K562 (cell line): Measurements from ENCODE around the gene WDR45B. TPM values are rescaled to one million over a fixed set of nuclear protein-coding genes. Genes with fewer than 3 reads are reported as not detected.

Experiments used
- ATAC-seq: fragments of 200-7000 bp; cut with Tn5 transposase; 3 replicates; pipeline ENCODE4 v1.9.1; 2020; ENCODE audit warnings: moderate library complexity
- BruUV-seq: library from RNA; stranded (reverse); fragments of 400-500 nt; replicated peaks from 2 replicates; lab custom pipeline; 2021; lab: Mats Ljungman, UMichigan
- CTCF ChIA-PET: fragments of 300-600 bp; formaldehyde crosslinking; extraction: SDS; loops from one replicate; lab custom pipeline; 2021; ENCODE audit warnings: low intra/inter-chr PET ratio; lab: Yijun Ruan, JAX
- POLR2A ChIA-PET: fragments of 300-600, 350-650 bp; sonication (Branson Sonifier 250); formaldehyde crosslinking; extraction: SDS; loops from one replicate; lab custom pipeline; 2021; ENCODE audit warnings: antibody characterized with exemption, inconsistent platforms; lab: Yijun Ruan, JAX
- DNase-seq, 4 experiments: peaks; one replicate each; pipeline versions ENCODE4 v3.0.0 to v3.0.0-alpha.2; 2011 to 2018; ENCODE audit warnings: low spot score in 3 of 4, mixed read lengths in 3 of 4; ENCODE audit errors: extremely low read depth in 1 of 4
- FAIRE-seq: peaks from 2 replicates; lab custom pipeline; 2011; peaks lifted over from hg19 to GRCh38; lab: Jason Lieb, UNC
- H2AFZ ChIP-seq: 2 replicates; pipeline ENCODE4 v1.6.0; 2011; ENCODE audit warnings: low read depth, low read length, control low read depth, inconsistent platforms
- H3K27ac ChIP-seq: fragments of 200-600 bp; 3 replicates; pipeline ENCODE4 v1.8.0; 2011; ENCODE audit warnings: low read depth, mild to moderate bottlenecking, control low read depth, inconsistent platforms, low read length, moderate library complexity, mixed read lengths; ENCODE audit errors: extremely low read depth
- H3K27me3 ChIP-seq, 2 experiments: fragments of 300-600 bp in 1 of 2; 2 replicates in 1 of 2; 3 replicates in 1 of 2; pipeline versions ENCODE4 v1.6.0 to v1.8.0; 2011; ENCODE audit warnings: inconsistent platforms in 2 of 2, low read length in 2 of 2, mild to moderate bottlenecking in 1 of 2, mixed read lengths in 1 of 2, moderate library complexity in 1 of 2; ENCODE audit not compliant: control insufficient read depth in 2 of 2, insufficient read depth in 2 of 2
- H3K36me3 ChIP-seq: fragments of 300-600 bp; 3 replicates; pipeline ENCODE4 v1.8.0; 2011; ENCODE audit warnings: mild to moderate bottlenecking, low read length, inconsistent platforms; ENCODE audit not compliant: control insufficient read depth, insufficient read depth
- H3K4me1 ChIP-seq, 2 experiments: fragments of 200-600 bp in 1 of 2; replicated peaks in 1 of 2; 2 replicates in 1 of 2; 3 replicates in 1 of 2; pipeline versions ENCODE4 v1.5.1 to v1.8.0; 2011; ENCODE audit warnings: inconsistent platforms in 2 of 2, low read length in 2 of 2, mild to moderate bottlenecking in 1 of 2, mixed read lengths in 1 of 2, moderate library complexity in 1 of 2; ENCODE audit not compliant: control insufficient read depth in 2 of 2, insufficient read depth in 2 of 2
- H3K4me2 ChIP-seq: 2 replicates; pipeline ENCODE4 v1.6.1; 2011; ENCODE audit warnings: low read length, control low read depth, inconsistent platforms, mixed read lengths; ENCODE audit not compliant: insufficient read depth
- H3K4me3 ChIP-seq: fragments of 200-600 bp; sonication (generic), shearing (Covaris generic); 2 replicates; pipeline ENCODE4 v1.5.1; 2016; ENCODE audit warnings: control low read depth, inconsistent platforms
- H3K79me2 ChIP-seq: fragments of 200-600 bp; 3 replicates; pipeline ENCODE4 v1.8.0; 2011; ENCODE audit warnings: low read length, inconsistent platforms; ENCODE audit not compliant: control insufficient read depth, insufficient read depth
- H3K9ac ChIP-seq, 2 experiments: 2 replicates each; pipeline versions ENCODE4 v1.6.0 to v1.6.1; 2011; ENCODE audit warnings: low read depth in 2 of 2, low read length in 2 of 2, control low read depth in 1 of 2, inconsistent platforms in 1 of 2, mild to moderate bottlenecking in 1 of 2, mixed read lengths in 1 of 2; ENCODE audit not compliant: insufficient read depth in 1 of 2
- H3K9me1 ChIP-seq: one replicate; pipeline ENCODE4 v1.6.0; 2011; ENCODE audit warnings: inconsistent platforms, mild to moderate bottlenecking, low read length, moderate library complexity; ENCODE audit not compliant: control insufficient read depth, insufficient read depth
- H3K9me3 ChIP-seq: replicated peaks from 2 replicates; pipeline ENCODE4 v1.5.1; 2011; ENCODE audit warnings: low read depth, low read length, inconsistent platforms; ENCODE audit not compliant: control insufficient read depth, insufficient read depth
- H4K20me1 ChIP-seq: replicated peaks from 2 replicates; pipeline ENCODE4 v1.6.1; 2011; ENCODE audit warnings: low read length, inconsistent platforms, mixed read lengths; ENCODE audit not compliant: control insufficient read depth, insufficient read depth
- BRD4 ChIP-seq: fragments of 200-600 bp; sonication (generic); IDR thresholded peaks from 2 replicates; pipeline ENCODE4 v1.6.1; 2017; ENCODE audit warnings: inconsistent platforms
- CBFA2T3 ChIP-seq: fragments of 450-650 bp; IDR thresholded peaks from 2 replicates; pipeline ENCODE4 v1.6.1; 2017
- DIDO1 ChIP-seq: fragments of 450-650 bp; IDR thresholded peaks from 2 replicates; pipeline ENCODE4 v1.6.1; 2016; ENCODE audit warnings: low read depth, missing biosample characterization, missing genetic modification characterization
- EGR1 ChIP-seq: fragments of 450-650 bp; conservative IDR thresholded peaks from 2 replicates; pipeline ENCODE4 v1.6.1; 2017; ENCODE audit warnings: mild to moderate bottlenecking
- ILF3 ChIP-seq: fragments of 450-650 bp; IDR thresholded peaks from 2 replicates; pipeline ENCODE4 v1.6.1; 2018; ENCODE audit warnings: antibody characterized with exemption, mild to moderate bottlenecking, moderate library complexity, borderline replicate concordance
- KDM4B ChIP-seq, 2 experiments: fragments of 450-650 bp in 1 of 2; sonication (generic) in 1 of 2; IDR thresholded peaks; 2 replicates each; pipeline ENCODE4 v1.6.1; 2016 to 2017; ENCODE audit warnings: borderline replicate concordance in 2 of 2, antibody characterized with exemption in 1 of 2, low read depth in 1 of 2, mild to moderate bottlenecking in 1 of 2
- KLF6 ChIP-seq: fragments of 250-450 bp; sonication (Bioruptor Pico); IDR thresholded peaks from 2 replicates; pipeline ENCODE4 v1.4.0; 2020; ENCODE audit warnings: mild to moderate bottlenecking, moderate library complexity, borderline replicate concordance
- MYBL2 ChIP-seq, 2 experiments: fragments of 450-650 bp in 1 of 2; sonication (generic) in 1 of 2; formaldehyde crosslinking in 1 of 2; IDR thresholded peaks; 2 replicates each; pipeline versions ENCODE4 v1.6.1 to v1.8.1; 2017 to 2022; ENCODE audit warnings: borderline replicate concordance in 1 of 2, inconsistent platforms in 1 of 2, low read depth in 1 of 2, mild to moderate bottlenecking in 1 of 2, missing genetic modification reagents in 1 of 2, moderate library complexity in 1 of 2
- NUFIP1 ChIP-seq: fragments of 450-650 bp; IDR thresholded peaks from 2 replicates; pipeline ENCODE4 v1.6.1; 2018; ENCODE audit not compliant: partially characterized antibody
- RBM39 ChIP-seq: fragments of 200-400 bp; formaldehyde crosslinking; optimal IDR thresholded peaks from 2 replicates; pipeline ENCODE3; 2018; ENCODE audit warnings: low read depth, low read length
- SRF ChIP-seq, 2 experiments: fragments of 250-450, 450-650 bp in 1 of 2; sonication (Bioruptor Pico) in 1 of 2; sonication (generic) in 1 of 2; formaldehyde crosslinking; IDR thresholded peaks; 2 replicates each; pipeline versions ENCODE4 v1.5.0 to v1.5.1; 2020 to 2022; ENCODE audit warnings: mild to moderate bottlenecking in 1 of 2, missing genetic modification reagents in 1 of 2
- SRSF7 ChIP-seq: fragments of 200-400 bp; formaldehyde crosslinking; optimal IDR thresholded peaks from 2 replicates; pipeline ENCODE3; 2017; ENCODE audit warnings: mild to moderate bottlenecking, low read depth, low read length
- TCF7L2 ChIP-seq: fragments of 150-350 bp; IDR thresholded peaks from 2 replicates; pipeline ENCODE4 v1.6.1; 2016; ENCODE audit warnings: low read depth, mild to moderate bottlenecking, low read length, moderate library complexity
- ZBTB7A ChIP-seq: IDR thresholded peaks from 2 replicates; pipeline ENCODE4 v1.6.1; 2011; ENCODE audit warnings: low read depth, mild to moderate bottlenecking, low read length, moderate library complexity, borderline replicate concordance; ENCODE audit not compliant: control insufficient read depth
- ZNF408 ChIP-seq: fragments of 250-450 bp; sonication (Bioruptor Pico); IDR thresholded peaks from 2 replicates; pipeline ENCODE4 v1.4.0; 2020; ENCODE audit warnings: low read depth, mild to moderate bottlenecking, moderate library complexity
- WGBS: fragments of 100-300 bp; shearing (Covaris generic); methylation state at CpG from one replicate; pipeline ENCODE4 v1.1.6; 2016; ENCODE audit warnings: low coverage, mixed read lengths; ENCODE audit not compliant: insufficient coverage; ENCODE audit errors: missing lambda C conversion rate; 5-methylcytosine and 5-hydroxymethylcytosine counted together
- in situ Hi-C: fragments of 300-500 bp; cut with MboI; formaldehyde crosslinking; loops from 4 replicates; pipeline ENCODE4 v1.15.0; 2018; ENCODE audit warnings: inconsistent platforms, mixed read lengths
- intact Hi-C: fragments of 100-400 bp; cut with micrococcal nuclease; formaldehyde crosslinking; loops from 2 replicates; pipeline ENCODE4 v1.14.2; 2022
- polyA plus RNA-seq, 8 experiments: library from polyadenylated mRNA; depleted of rRNA in 4 of 8; stranded (reverse) in 5 of 8; unstranded in 3 of 8; fragments of >200 nt; fragmentation: Nextera tagmentation in 2 of 8; fragmentation: Illumina TruSeq in 1 of 8; extraction: Ambion mirVana in 2 of 8; extraction: Trizol in 1 of 8; gene quantifications; 2 replicates each; pipeline versions ENCODE4 v1.2.1 to v1.2.3, GENCODE V29; 2011 to 2014; ENCODE audit warnings: inconsistent platforms in 1 of 8, missing spikeins in 1 of 8
- total RNA-seq, 7 experiments: library from RNA; depleted of rRNA in 6 of 7; stranded (reverse); fragments of >200 nt in 6 of 7; fragmentation: Illumina TruSeq in 2 of 7; extraction: Trizol in 2 of 7; gene quantifications; 2 replicates each; pipeline versions ENCODE4 v1.2.1 to v1.2.3, GENCODE V29; 2011 to 2021; ENCODE audit warnings: low replicate concordance in 1 of 7
- TF ChIP-seq, protein P1 (sequence below): fragments of 450-650 bp; IDR thresholded peaks from 2 replicates; pipeline ENCODE4 v1.6.1; 2017; ENCODE audit warnings: antibody characterized with exemption
- TF ChIP-seq, protein P2 (sequence below): fragments of 250-450 bp; sonication (Bioruptor Pico); IDR thresholded peaks from 2 replicates; pipeline ENCODE4 v1.8.0; 2022; ENCODE audit warnings: moderate library complexity, mild to moderate bottlenecking, inconsistent platforms

Gene WDR45B
- total and polyA plus RNA-seq, 9 of the 15 experiments (the other 6 are each of a cell fraction or from before 2014, with no cell fraction given) = 0.72 to 74.4 (median 35.9) TPM

GRCh38 chr17:82633343-82633742 is 14.9 kb downstream of the WDR45B start (continued):
- TF ChIP-seq MYBL2 (IDR thresholded peaks at IDR 0.05; ENCODE audit: low read depth) = no peak
- TF ChIP-seq MYBL2 (CRISPR knock-in tag; IDR thresholded peaks at IDR 0.05; ENCODE audit: borderline replicate concordance) = no peak
- TF ChIP-seq SRF (CRISPR knock-in tag; IDR thresholded peaks at IDR 0.05) = no peak
- no peak for TF ChIP-seq ZNF408 (CRISPR knock-in tag)
- no peak for TF ChIP-seq NUFIP1
- no peak for TF ChIP-seq TCF7L2

- Histone ChIP-seq H3K9ac (no peak overlapping the region; a peak in 1 of 4 replicates), H3K36me3 (peaks cover 82% of the 10 kb centered on the region), H3K27me3 (no peaks in the 10 kb centered on the region), H3K4me3 (no peak overlapping the region), H3K4me1 (peaks cover 0 to 2% of the 10 kb centered on the region in 2 experiments; a peak in 1 of 5 replicates), H4K20me1 (peaks cover 7% of the 10 kb centered on the region; the same call in 1 of the 2 replicates), H2AFZ (no peak overlapping the region), H3K9me1 (no peaks in the 10 kb centered on the region), H3K79me2 (peaks cover 57% of the 10 kb centered on the region), H3K27ac (no peak overlapping the region), H3K4me2 (no peak overlapping the region), H3K9me3 (no peaks in the 10 kb centered on the region)
- intact Hi-C loops = no loop called here
- ATAC-seq (no peak), FAIRE-seq (no peak), DNase-seq (no peak)
- in situ Hi-C loops = no loop called here
- BruUV-seq = no TSS peak
- 89% methylated on average over 8 of the region's 8 CpGs for WGBS
- POLR2A ChIA-PET = interaction anchor here (1.1 kb wide), 1 partner anchor 14 kb away, joined by 4 read pairs; no protein-coding TSS in a partner anchor
- TF ChIP-seq BRD4 = no peak
- TF ChIP-seq CBFA2T3 = peak; percentile 22; the same call in 1 of the 2 replicates
- TF ChIP-seq KDM4B (IDR thresholded peaks at IDR 0.05; ENCODE audit: borderline replicate concordance in 2 of 2, low read depth in 1 of 2) = no peak
- TF ChIP-seq DIDO1 (tag) = no peak
- TF ChIP-seq, protein P1, sequence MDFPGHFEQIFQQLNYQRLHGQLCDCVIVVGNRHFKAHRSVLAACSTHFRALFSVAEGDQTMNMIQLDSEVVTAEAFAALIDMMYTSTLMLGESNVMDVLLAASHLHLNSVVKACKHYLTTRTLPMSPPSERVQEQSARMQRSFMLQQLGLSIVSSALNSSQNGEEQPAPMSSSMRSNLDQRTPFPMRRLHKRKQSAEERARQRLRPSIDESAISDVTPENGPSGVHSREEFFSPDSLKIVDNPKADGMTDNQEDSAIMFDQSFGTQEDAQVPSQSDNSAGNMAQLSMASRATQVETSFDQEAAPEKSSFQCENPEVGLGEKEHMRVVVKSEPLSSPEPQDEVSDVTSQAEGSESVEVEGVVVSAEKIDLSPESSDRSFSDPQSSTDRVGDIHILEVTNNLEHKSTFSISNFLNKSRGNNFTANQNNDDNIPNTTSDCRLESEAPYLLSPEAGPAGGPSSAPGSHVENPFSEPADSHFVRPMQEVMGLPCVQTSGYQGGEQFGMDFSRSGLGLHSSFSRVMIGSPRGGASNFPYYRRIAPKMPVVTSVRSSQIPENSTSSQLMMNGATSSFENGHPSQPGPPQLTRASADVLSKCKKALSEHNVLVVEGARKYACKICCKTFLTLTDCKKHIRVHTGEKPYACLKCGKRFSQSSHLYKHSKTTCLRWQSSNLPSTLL = no peak
- TF ChIP-seq ILF3 = no peak
- peak; percentile 55 for TF ChIP-seq EGR1
- no peak for TF ChIP-seq SRSF7
- TF ChIP-seq RBM39 = no peak
- TF ChIP-seq KLF6 (CRISPR knock-in tag) = no peak
- no peak for TF ChIP-seq ZBTB7A
- TF ChIP-seq, protein P2, sequence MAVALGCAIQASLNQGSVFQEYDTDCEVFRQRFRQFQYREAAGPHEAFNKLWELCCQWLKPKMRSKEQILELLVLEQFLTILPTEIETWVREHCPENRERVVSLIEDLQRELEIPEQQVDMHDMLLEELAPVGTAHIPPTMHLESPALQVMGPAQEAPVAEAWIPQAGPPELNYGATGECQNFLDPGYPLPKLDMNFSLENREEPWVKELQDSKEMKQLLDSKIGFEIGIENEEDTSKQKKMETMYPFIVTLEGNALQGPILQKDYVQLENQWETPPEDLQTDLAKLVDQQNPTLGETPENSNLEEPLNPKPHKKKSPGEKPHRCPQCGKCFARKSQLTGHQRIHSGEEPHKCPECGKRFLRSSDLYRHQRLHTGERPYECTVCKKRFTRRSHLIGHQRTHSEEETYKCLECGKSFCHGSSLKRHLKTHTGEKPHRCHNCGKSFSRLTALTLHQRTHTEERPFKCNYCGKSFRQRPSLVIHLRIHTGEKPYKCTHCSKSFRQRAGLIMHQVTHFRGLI (CRISPR knock-in tag) = no peak
- CTCF ChIA-PET = no interaction called here
Measured at GRCh38 chr17:82632451-82632850, 15.8 kb downstream of the WDR45B start.
